Activated CD4-positive, alpha-beta T cell treated with anti-CD3 and anti-CD28 coated beads, Interleukin-2, amount 10 ng/mL, durations not matched to agents 7 days and 5 days (primary cell): ENCODE measurements around the gene MYO18B. TPM values are rescaled to one million over a fixed set of nuclear protein-coding genes. Genes with fewer than 3 reads are reported as not detected.
"Not testable (repeated sequence)": the region's sequence is repeated elsewhere in the genome, so short reads cannot be mapped to it uniquely, and the experiment has no call there.

ENCODE experiments used
- CTCF ChIA-PET: fragments of 350-600 bp; sonication (Branson Sonifier 250); formaldehyde crosslinking; loops from one replicate; lab custom pipeline; 2021; ENCODE audit warnings: antibody characterized with exemption; lab: Charles Lee
- POLR2A ChIA-PET: fragments of 350-600 bp; sonication (Branson Sonifier 250); formaldehyde crosslinking; loops from one replicate; lab custom pipeline; 2021; ENCODE audit warnings: antibody characterized with exemption; lab: Charles Lee
- DNase-seq: peaks from one replicate; pipeline ENCODE4 v3.0.0-alpha.2; 2020
- H3K27ac Mint-ChIP-seq: one replicate; pipeline ENCODE4 v1.8.0; 2021; ENCODE audit warnings: mild to moderate bottlenecking, moderate library complexity, mixed read lengths
- H3K27me3 Mint-ChIP-seq: one replicate; pipeline ENCODE4 v1.8.0; 2021; ENCODE audit warnings: mixed read lengths
- H3K36me3 Mint-ChIP-seq: one replicate; pipeline ENCODE4 v1.8.0; 2021; ENCODE audit warnings: low read depth, mixed read lengths
- H3K4me1 Mint-ChIP-seq: one replicate; pipeline ENCODE4 v1.8.0; 2021; ENCODE audit warnings: mixed read lengths
- H3K4me3 Mint-ChIP-seq: one replicate; pipeline ENCODE4 v1.8.0; 2021; ENCODE audit warnings: mild to moderate bottlenecking, moderate library complexity, mixed read lengths
- H3K9me3 Mint-ChIP-seq: one replicate; pipeline ENCODE4 v1.8.0; 2021; ENCODE audit warnings: mixed read lengths
- total RNA-seq, 2 experiments: library from RNA; stranded (reverse); gene quantifications; one replicate each; pipeline ENCODE4 v1.2.3, GENCODE V29; 2021

MYO18B gene
- total RNA-seq, 2 experiments from 2014 or later, result 2.0 TPM

GRCh38 chr22:25702040-25702439 lies 39.9 kb upstream of the MYO18B start:
- H3K9me3 Mint-ChIP-seq, result no peaks in the 10 kb centered on the region
- H3K4me1 Mint-ChIP-seq, result peaks cover 64% of the 10 kb centered on the region
- no peaks in the 10 kb centered on the region for H3K27me3 Mint-ChIP-seq
- ChIA-PET CTCF (interaction anchor here (1.4 kb wide), 1 partner anchor 71 kb away, joined by 6 read pairs; no protein-coding TSS in a partner anchor), POLR2A (no interaction called here)
- peak overlapping the region; percentile 12 for H3K4me3 Mint-ChIP-seq
- H3K36me3 Mint-ChIP-seq, result peaks cover 54% of the 10 kb centered on the region
- peak overlapping the region; percentile 91 for H3K27ac Mint-ChIP-seq
- DNase-seq, result no peak

GRCh38 chr22:25702571-25703167 lies 39.3 kb upstream of the MYO18B start:
- peaks cover 56% of the 10 kb centered on the region for H3K36me3 Mint-ChIP-seq
- peaks cover 69% of the 10 kb centered on the region for H3K4me1 Mint-ChIP-seq

GRCh38 chr22:25704701-25705100 lies 37.3 kb upstream of the MYO18B start:
- H3K9me3 Mint-ChIP-seq, result no peaks in the 10 kb centered on the region
- H3K4me3 Mint-ChIP-seq, result no peak overlapping the region
- POLR2A ChIA-PET, result interaction anchor here (0.6 kb wide), 1 partner anchor 243 kb away, joined by 3 read pairs; no protein-coding TSS in a partner anchor
- peaks cover 58% of the 10 kb centered on the region for H3K36me3 Mint-ChIP-seq
- no peak for DNase-seq
- peaks cover 70% of the 10 kb centered on the region for H3K4me1 Mint-ChIP-seq
- H3K27ac Mint-ChIP-seq, result no peak overlapping the region
- CTCF ChIA-PET, result interaction anchor here (0.7 to 2.6 kb wide), 4 partner anchors 8 to 69 kb away, joined by 3 to 14 read pairs (median 6); no protein-coding TSS in a partner anchor
- H3K27me3 Mint-ChIP-seq, result no peaks in the 10 kb centered on the region

More at GRCh38 chr22:25702571-25703167, 39.3 kb upstream of the MYO18B start:
- Mint-ChIP-seq H3K27me3 (no peaks in the 10 kb centered on the region), H3K4me3 (peak overlapping the region; percentile 63), H3K9me3 (no peaks in the 10 kb centered on the region), H3K27ac (peak overlapping the region; percentile 91)
- peak; percentile 60 for DNase-seq
- POLR2A ChIA-PET, result interaction anchor here (0.6 kb wide), 1 partner anchor 155 kb away, joined by 4 read pairs; no protein-coding TSS in a partner anchor
- CTCF ChIA-PET, result interaction anchor here (1.4 to 1.8 kb wide), 2 partner anchors 48 to 70 kb away, joined by 3 to 6 read pairs; no protein-coding TSS in a partner anchor

- DNase-seq, result no peak
- ChIA-PET POLR2A (no interaction called here), CTCF (interaction anchor here (1.0 to 2.6 kb wide), 4 partner anchors 10 to 67 kb away, joined by 3 to 14 read pairs (median 6); no protein-coding TSS in a partner anchor)
- H3K4me3 Mint-ChIP-seq, result no peak overlapping the region
- no peak overlapping the region for H3K27ac Mint-ChIP-seq
- H3K36me3 Mint-ChIP-seq, result peaks cover 60% of the 10 kb centered on the region
- H3K4me1 Mint-ChIP-seq, result peaks cover 75% of the 10 kb centered on the region
- H3K9me3 Mint-ChIP-seq, result no peaks in the 10 kb centered on the region
- no peaks in the 10 kb centered on the region for H3K27me3 Mint-ChIP-seq
Measured at GRCh38 chr22:25706197-25706596, 35.8 kb upstream of the MYO18B start.

GRCh38 chr22:25708430-25708829 lies 33.6 kb upstream of the MYO18B start:
- CTCF ChIA-PET, result interaction anchor here (0.7 to 1.3 kb wide), 2 partner anchors 20 to 21 kb away, joined by 3 to 4 read pairs; no protein-coding TSS in a partner anchor

GRCh38 chr22:25709758-25710157 lies 32.2 kb upstream of the MYO18B start:
- peak; percentile 54 for DNase-seq
- no peaks in the 10 kb centered on the region for H3K9me3 Mint-ChIP-seq
- peak overlapping the region; percentile 81 for H3K27ac Mint-ChIP-seq
- H3K27me3 Mint-ChIP-seq, result no peaks in the 10 kb centered on the region
- H3K4me1 Mint-ChIP-seq, result peaks cover 51% of the 10 kb centered on the region
- POLR2A ChIA-PET, result interaction anchor here (0.7 kb wide), 1 partner anchor 63 kb away, joined by 3 read pairs; no protein-coding TSS in a partner anchor
- peaks cover 72% of the 10 kb centered on the region for H3K36me3 Mint-ChIP-seq
- H3K4me3 Mint-ChIP-seq, result peak overlapping the region; percentile 0
- CTCF ChIA-PET, result interaction anchor here (1.7 to 1.8 kb wide), 2 partner anchors 17 to 78 kb away, joined by 3 read pairs; no protein-coding TSS in a partner anchor

More at GRCh38 chr22:25708430-25708829, 33.6 kb upstream of the MYO18B start:
- Mint-ChIP-seq H3K4me1 (peaks cover 62% of the 10 kb centered on the region), H3K36me3 (peaks cover 74% of the 10 kb centered on the region)
- H3K27ac Mint-ChIP-seq, H3K4me3 Mint-ChIP-seq, H3K27me3 Mint-ChIP-seq, DNase-seq, POLR2A ChIA-PET, H3K9me3 Mint-ChIP-seq: not testable (repeated sequence)

GRCh38 chr22:25710501-25710900 lies 31.5 kb upstream of the MYO18B start:
- H3K4me3 Mint-ChIP-seq, result no peak overlapping the region
- peaks cover 45% of the 10 kb centered on the region for H3K4me1 Mint-ChIP-seq
- H3K36me3 Mint-ChIP-seq, result peaks cover 69% of the 10 kb centered on the region
- H3K9me3 Mint-ChIP-seq, result no peaks in the 10 kb centered on the region
- no peaks in the 10 kb centered on the region for H3K27me3 Mint-ChIP-seq
- ChIA-PET CTCF (interaction anchor here (0.6 to 1.8 kb wide), 4 partner anchors 16 to 249 kb away, joined by 3 read pairs; no protein-coding TSS in a partner anchor), POLR2A (no interaction called here)
- peak overlapping the region; percentile 81 for H3K27ac Mint-ChIP-seq
- DNase-seq, result no peak

GRCh38 chr22:25711491-25711890 lies 30.5 kb upstream of the MYO18B start:
- H3K27ac Mint-ChIP-seq, result no peak overlapping the region
- H3K27me3 Mint-ChIP-seq, result no peaks in the 10 kb centered on the region
- POLR2A ChIA-PET, result no interaction called here
- no peak for DNase-seq
- H3K36me3 Mint-ChIP-seq, result peaks cover 69% of the 10 kb centered on the region
- no peaks in the 10 kb centered on the region for H3K9me3 Mint-ChIP-seq
- H3K4me3 Mint-ChIP-seq, result no peak overlapping the region
- CTCF ChIA-PET, result interaction anchor here (0.7 to 2.4 kb wide), 7 partner anchors 14 to 62 kb away, joined by 3 to 9 read pairs (median 3); no protein-coding TSS in a partner anchor
- peaks cover 43% of the 10 kb centered on the region for H3K4me1 Mint-ChIP-seq

GRCh38 chr22:25712661-25713400 lies 29.2 kb upstream of the MYO18B start:
- Mint-ChIP-seq H3K9me3 (no peaks in the 10 kb centered on the region), H3K36me3 (peaks cover 62% of the 10 kb centered on the region), H3K27ac (peak overlapping the region; percentile 69), H3K4me3 (no peak overlapping the region), H3K4me1 (peaks cover 40% of the 10 kb centered on the region), H3K27me3 (no peaks in the 10 kb centered on the region)
- POLR2A ChIA-PET, result no interaction called here
- CTCF ChIA-PET, result interaction anchor here (0.6 to 2.4 kb wide), 6 partner anchors 8 to 213 kb away, joined by 3 to 9 read pairs (median 3); no protein-coding TSS in a partner anchor
- DNase-seq, result no peak

- Mint-ChIP-seq H3K4me3 (no peak overlapping the region), H3K36me3 (peaks cover 70% of the 10 kb centered on the region)
Measured at GRCh38 chr22:25714070-25714469, 27.9 kb upstream of the MYO18B start.

GRCh38 chr22:25714739-25715138 lies 27.2 kb upstream of the MYO18B start:
- H3K4me3 Mint-ChIP-seq, result no peak overlapping the region
- ChIA-PET POLR2A (no interaction called here), CTCF (interaction anchor here (0.9 to 1.4 kb wide), 5 partner anchors 14 to 253 kb away, joined by 3 to 4 read pairs (median 3); no protein-coding TSS in a partner anchor)
- DNase-seq, result no peak
- peaks cover 64% of the 10 kb centered on the region for H3K36me3 Mint-ChIP-seq
- H3K27me3 Mint-ChIP-seq, result no peaks in the 10 kb centered on the region
- no peaks in the 10 kb centered on the region for H3K9me3 Mint-ChIP-seq
- H3K27ac Mint-ChIP-seq, result no peak overlapping the region
- H3K4me1 Mint-ChIP-seq, result peaks cover 40% of the 10 kb centered on the region

More at GRCh38 chr22:25714070-25714469, 27.9 kb upstream of the MYO18B start:
- H3K9me3 Mint-ChIP-seq, result no peaks in the 10 kb centered on the region
- no peak overlapping the region for H3K27ac Mint-ChIP-seq
- H3K27me3 Mint-ChIP-seq, result no peaks in the 10 kb centered on the region
- H3K4me1 Mint-ChIP-seq, result peaks cover 43% of the 10 kb centered on the region
- CTCF ChIA-PET, result interaction anchor here (0.9 to 1.4 kb wide), 5 partner anchors 14 to 252 kb away, joined by 3 to 4 read pairs (median 3); no protein-coding TSS in a partner anchor
- no peak for DNase-seq
- POLR2A ChIA-PET, result no interaction called here

GRCh38 chr22:25716637-25717036 lies 25.4 kb upstream of the MYO18B start:
- no peak overlapping the region for H3K4me3 Mint-ChIP-seq
- no peaks in the 10 kb centered on the region for H3K9me3 Mint-ChIP-seq
- POLR2A ChIA-PET, result no interaction called here
- H3K27ac Mint-ChIP-seq, result no peak overlapping the region
- CTCF ChIA-PET, result interaction anchor here (0.6 kb wide), 1 partner anchor 28 kb away, joined by 3 read pairs; no protein-coding TSS in a partner anchor
- DNase-seq, result no peak
- H3K4me1 Mint-ChIP-seq, result peaks cover 24% of the 10 kb centered on the region
- H3K36me3 Mint-ChIP-seq, result peaks cover 53% of the 10 kb centered on the region
- H3K27me3 Mint-ChIP-seq, result no peaks in the 10 kb centered on the region
